Measurements from ENCODE around the gene PMS1. TPM values are rescaled to one million over a fixed set of nuclear protein-coding genes. Genes with fewer than 3 reads are reported as not detected.
"Not testable (repeated sequence)": the region's sequence is repeated elsewhere in the genome, so short reads cannot be mapped to it uniquely, and the experiment has no call there.

PMS1 gene
- polyA plus RNA-seq, 1 donor from 2014 or later = 50.9 TPM

DNA sequence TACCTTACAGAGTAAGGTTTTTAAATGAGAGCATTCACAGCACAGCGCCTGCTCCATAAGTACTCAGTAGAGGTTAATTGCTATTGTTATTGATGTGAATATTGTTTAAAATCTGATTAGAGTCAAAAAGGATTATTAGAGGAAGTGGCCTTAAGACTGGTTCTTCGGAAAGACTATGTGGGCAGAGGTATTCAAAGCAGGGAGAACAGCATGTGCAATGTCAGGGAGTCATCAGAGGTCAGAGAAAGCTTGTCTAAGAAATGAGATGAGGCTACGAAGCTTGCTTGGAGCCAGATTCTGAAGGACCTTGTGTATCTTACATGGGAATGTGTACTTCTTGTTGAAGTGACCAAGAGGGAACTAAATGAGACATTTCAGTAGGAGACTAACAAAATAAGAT, 49.8 kb downstream of the PMS1 start:
- Histone ChIP-seq H3K9me3 (ENCODE audit: low read length) (no peaks in the 10 kb centered on the region), H3K9ac (ENCODE audit: low read length) (no peak overlapping the region)
- TF ChIP-seq RAD21 (conservative IDR thresholded peaks at IDR 0.05) (no peak), TAF1 (IDR thresholded peaks at IDR 0.05; ENCODE audit: low read depth) (no peak), SMC3 (conservative IDR thresholded peaks at IDR 0.05; ENCODE audit: poor library complexity) (no peak), MXI1 (conservative IDR thresholded peaks at IDR 0.05; ENCODE audit: poor library complexity, severe bottlenecking) (no peak), EZH2 (IDR thresholded peaks at IDR 0.05; ENCODE audit: borderline replicate concordance, insufficient read depth, low read length, poor library complexity, severe bottlenecking) (no peak), POLR2AphosphoS5 (IDR thresholded peaks at IDR 0.05) (no peak), EP300 (conservative IDR thresholded peaks at IDR 0.05; ENCODE audit: poor library complexity, severe bottlenecking) (no peak), REST (IDR thresholded peaks at IDR 0.05; ENCODE audit: borderline replicate concordance) (no peak)
- TF ChIP-seq, protein P1, sequence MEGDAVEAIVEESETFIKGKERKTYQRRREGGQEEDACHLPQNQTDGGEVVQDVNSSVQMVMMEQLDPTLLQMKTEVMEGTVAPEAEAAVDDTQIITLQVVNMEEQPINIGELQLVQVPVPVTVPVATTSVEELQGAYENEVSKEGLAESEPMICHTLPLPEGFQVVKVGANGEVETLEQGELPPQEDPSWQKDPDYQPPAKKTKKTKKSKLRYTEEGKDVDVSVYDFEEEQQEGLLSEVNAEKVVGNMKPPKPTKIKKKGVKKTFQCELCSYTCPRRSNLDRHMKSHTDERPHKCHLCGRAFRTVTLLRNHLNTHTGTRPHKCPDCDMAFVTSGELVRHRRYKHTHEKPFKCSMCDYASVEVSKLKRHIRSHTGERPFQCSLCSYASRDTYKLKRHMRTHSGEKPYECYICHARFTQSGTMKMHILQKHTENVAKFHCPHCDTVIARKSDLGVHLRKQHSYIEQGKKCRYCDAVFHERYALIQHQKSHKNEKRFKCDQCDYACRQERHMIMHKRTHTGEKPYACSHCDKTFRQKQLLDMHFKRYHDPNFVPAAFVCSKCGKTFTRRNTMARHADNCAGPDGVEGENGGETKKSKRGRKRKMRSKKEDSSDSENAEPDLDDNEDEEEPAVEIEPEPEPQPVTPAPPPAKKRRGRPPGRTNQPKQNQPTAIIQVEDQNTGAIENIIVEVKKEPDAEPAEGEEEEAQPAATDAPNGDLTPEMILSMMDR (IDR thresholded peaks at IDR 0.05; ENCODE audit: poor library complexity, severe bottlenecking) = no peak

DNA sequence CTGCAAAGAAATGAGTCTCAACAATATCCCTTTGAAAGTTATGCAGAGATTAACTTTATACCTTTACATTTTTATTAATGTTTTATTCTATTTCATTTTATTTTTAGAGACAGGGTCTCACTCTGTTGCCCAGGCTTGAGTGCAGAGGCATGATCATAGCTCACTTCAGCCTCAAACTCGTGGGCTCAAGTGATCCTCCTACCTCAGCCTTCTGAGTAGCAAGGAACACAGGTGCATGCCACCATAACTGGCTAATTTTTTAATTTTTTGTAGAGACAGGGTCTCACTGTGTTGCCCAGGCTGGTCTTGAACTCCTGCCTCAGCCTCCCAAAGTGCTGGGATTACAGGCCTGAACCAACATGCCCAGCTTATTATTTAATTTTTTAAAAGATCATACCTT, 50.4 kb downstream of the PMS1 start:
- H3K4me2 ChIP-seq (ENCODE audit: low read length); H3K36me3 ChIP-seq (ENCODE audit: insufficient read depth, low read length): not testable (repeated sequence)

More for the DNA sequence above, 49.8 kb downstream of the PMS1 start:
- no peak overlapping the region for H2AFZ ChIP-seq (ENCODE audit: low read depth, low read length)
- no peaks in the 10 kb centered on the region for H3K79me2 ChIP-seq (replicated peaks; ENCODE audit: insufficient read depth, low read length)
- H4K20me1 ChIP-seq (ENCODE audit: insufficient read depth) = no peaks in the 10 kb centered on the region
- H3K27ac ChIP-seq (ENCODE audit: low read length) = no peak overlapping the region
- no peaks in the 10 kb centered on the region for H3K9me2 ChIP-seq (ENCODE audit: insufficient read depth, low read length)
- no peak overlapping the region for H3K4me2 ChIP-seq (ENCODE audit: low read length)
- H3K4me3 ChIP-seq (ENCODE audit: low read length) = no peak overlapping the region
- no peaks in the 10 kb centered on the region for H3K27me3 ChIP-seq (ENCODE audit: insufficient read depth, low read depth, low read length)
- H3K36me3 ChIP-seq (ENCODE audit: insufficient read depth, low read length) = no peaks in the 10 kb centered on the region
- no peaks in the 10 kb centered on the region for H3F3A ChIP-seq (ENCODE audit: insufficient read depth, low read length, poor library complexity, severe bottlenecking)

More for the DNA sequence above, 50.4 kb downstream of the PMS1 start:
- H2AFZ ChIP-seq (ENCODE audit: low read depth, low read length); H3K79me2 ChIP-seq (replicated peaks; ENCODE audit: insufficient read depth, low read length); H3K27ac ChIP-seq (ENCODE audit: low read length); H3K27me3 ChIP-seq (ENCODE audit: insufficient read depth, low read depth, low read length); H3K4me3 ChIP-seq (ENCODE audit: low read length); H3K9me2 ChIP-seq (ENCODE audit: insufficient read depth, low read length); H4K20me1 ChIP-seq (ENCODE audit: insufficient read depth); H3F3A ChIP-seq (ENCODE audit: insufficient read depth, low read length, poor library complexity, severe bottlenecking); H3K9me3 ChIP-seq (ENCODE audit: low read length); H3K9ac ChIP-seq (ENCODE audit: low read length): not testable (repeated sequence)
